GM23248 (cell line): Measurements from ENCODE around the gene SOX5. TPM values are rescaled to one million over a fixed set of nuclear protein-coding genes. Genes with fewer than 3 reads are reported as not detected.

Experiments
- DNase-seq: peaks from one replicate; pipeline ENCODE4 v3.0.0-alpha.2; 2015
- H2AFZ ChIP-seq: fragments of 200-600 bp; sonication (generic); 2 replicates; pipeline ENCODE4 v1.6.1; 2016; ENCODE audit warnings: antibody characterized with exemption
- H3F3A ChIP-seq: fragments of 200-600 bp; sonication (generic); 2 replicates; pipeline ENCODE4 v1.6.1; 2016; ENCODE audit warnings: mild to moderate bottlenecking, antibody characterized with exemption, mixed run types; ENCODE audit not compliant: insufficient read depth
- H3K27ac ChIP-seq: fragments of 200-600 bp; sonication (generic); 2 replicates; pipeline ENCODE4 v1.5.1; 2016; ENCODE audit warnings: mild to moderate bottlenecking
- H3K27me3 ChIP-seq: fragments of 200-600 bp; sonication (generic); replicated peaks from 2 replicates; pipeline ENCODE4 v1.6.1; 2016; ENCODE audit warnings: mild to moderate bottlenecking; ENCODE audit not compliant: insufficient read depth
- H3K36me3 ChIP-seq: fragments of 200-600 bp; sonication (generic); 2 replicates; pipeline ENCODE4 v1.6.1; 2016; ENCODE audit warnings: low read depth, mild to moderate bottlenecking
- H3K4me1 ChIP-seq: fragments of 200-600 bp; sonication (generic); 2 replicates; pipeline ENCODE4 v1.6.1; 2016; ENCODE audit warnings: mild to moderate bottlenecking; ENCODE audit not compliant: insufficient read depth
- H3K4me2 ChIP-seq: fragments of 200-600 bp; sonication (generic); one replicate; pipeline ENCODE4 v1.6.1; 2016; ENCODE audit warnings: mild to moderate bottlenecking; ENCODE audit not compliant: unreplicated experiment
- H3K4me3 ChIP-seq: fragments of 200-600 bp; sonication (generic); 2 replicates; pipeline ENCODE4 v1.5.1; 2016; ENCODE audit warnings: mild to moderate bottlenecking
- H3K79me2 ChIP-seq: fragments of 200-600 bp; sonication (generic); 2 replicates; pipeline ENCODE4 v1.6.1; 2016; ENCODE audit warnings: mild to moderate bottlenecking; ENCODE audit not compliant: insufficient read depth
- H3K9ac ChIP-seq: fragments of 200-600 bp; sonication (generic); 2 replicates; pipeline ENCODE4 v1.6.1; 2016; ENCODE audit warnings: mild to moderate bottlenecking
- H3K9me2 ChIP-seq: fragments of 200-600 bp; sonication (generic); 2 replicates; pipeline ENCODE4 v1.6.1; 2016; ENCODE audit warnings: mixed run types, mild to moderate bottlenecking, moderate library complexity; ENCODE audit not compliant: insufficient read depth
- H3K9me3 ChIP-seq: fragments of 200-600 bp; sonication (generic); one replicate; pipeline ENCODE4 v1.6.1; 2017; ENCODE audit warnings: low read depth
- H4K20me1 ChIP-seq: fragments of 200-600 bp; sonication (generic); 2 replicates; pipeline ENCODE4 v1.6.0; 2016; ENCODE audit not compliant: insufficient read depth
- EZH2 ChIP-seq: fragments of 200-600 bp; sonication (generic); IDR thresholded peaks from 2 replicates; pipeline ENCODE4 v1.6.1; 2018; ENCODE audit warnings: antibody characterized with exemption, mild to moderate bottlenecking; ENCODE audit not compliant: insufficient read depth, poor library complexity, severe bottlenecking
- EZH2phosphoT487 ChIP-seq: fragments of 200-600 bp; sonication (generic); IDR thresholded peaks from 2 replicates; pipeline ENCODE4 v1.6.1; 2018; ENCODE audit warnings: antibody characterized with exemption, moderate library complexity, mild to moderate bottlenecking, low read depth; ENCODE audit not compliant: insufficient read depth
- WGBS, 2 experiments: methylation state at CpG; one replicate each; pipeline ENCODE4 v1.1.6; 2015 to 2017; ENCODE audit warnings: low lambda C conversion rate in 2 of 2, low coverage in 1 of 2; ENCODE audit errors: missing lambda C conversion rate in 2 of 2; 5-methylcytosine and 5-hydroxymethylcytosine counted together
- in situ Hi-C: fragments of 300-500 bp; cut with MboI; formaldehyde crosslinking; loops from 2 replicates; pipeline ENCODE4 v1.15.0; 2020
- polyA plus RNA-seq: library from polyadenylated mRNA; unstranded; fragments of >200 nt; fragmentation: Nextera tagmentation; extraction: Ambion mirVana; gene quantifications from 2 replicates; pipeline ENCODE4 v1.2.1, GENCODE V29; 2016
- total RNA-seq: library from RNA; depleted of rRNA; stranded (reverse); fragments of >200 nt; shearing (Covaris generic); gene quantifications from 2 replicates; pipeline ENCODE4 v1.2.3, GENCODE V29; 2014

SOX5 gene
- total and polyA plus RNA-seq, 2 experiments from 2014 or later, result not detected

GRCh38 chr12:23891115-23891514, 58.4 kb downstream of the SOX5 start:
- 20 to 22% methylated on average over 3 of the region's 3 CpGs for WGBS, 2 experiments
- Histone ChIP-seq H4K20me1 (no peaks in the 10 kb centered on the region), H3K27ac (no peak overlapping the region), H3K79me2 (no peaks in the 10 kb centered on the region), H3K9ac (no peak overlapping the region), H3K9me3 (no peaks in the 10 kb centered on the region), H3K36me3 (no peaks in the 10 kb centered on the region), H3K27me3 (no peaks in the 10 kb centered on the region), H3K4me3 (no peak overlapping the region), H3F3A (no peaks in the 10 kb centered on the region), H3K4me1 (no peaks in the 10 kb centered on the region), H2AFZ (no peak overlapping the region), H3K9me2 (no peaks in the 10 kb centered on the region), H3K4me2 (no peak overlapping the region)
- in situ Hi-C loops, result no loop called here
- TF ChIP-seq EZH2phosphoT487 (no peak), EZH2 (no peak)
- no peak for DNase-seq

- no peak overlapping the region for H3K4me3 ChIP-seq
- in situ Hi-C loops, result no loop called here
- no peaks in the 10 kb centered on the region for H3K9me2 ChIP-seq
- no peak overlapping the region for H3K4me2 ChIP-seq
- H4K20me1 ChIP-seq, result no peaks in the 10 kb centered on the region
- H3K9me3 ChIP-seq, result no peaks in the 10 kb centered on the region
- TF ChIP-seq EZH2 (no peak), EZH2phosphoT487 (no peak)
- no peaks in the 10 kb centered on the region for H3K27me3 ChIP-seq
- no peak overlapping the region for H2AFZ ChIP-seq
- no peaks in the 10 kb centered on the region for H3F3A ChIP-seq
- no peaks in the 10 kb centered on the region for H3K79me2 ChIP-seq
- no peaks in the 10 kb centered on the region for H3K4me1 ChIP-seq
- DNase-seq, result no peak
- no peak overlapping the region for H3K9ac ChIP-seq
- no peak overlapping the region for H3K27ac ChIP-seq
- 64 to 70% methylated on average over 4 of the region's 4 CpGs for WGBS, 2 experiments
- H3K36me3 ChIP-seq, result no peaks in the 10 kb centered on the region
Measured at GRCh38 chr12:23889069-23889440, 60.4 kb downstream of the SOX5 start.

GRCh38 chr12:23888396-23889068, 60.9 kb downstream of the SOX5 start:
- WGBS, 2 experiments, result 16 to 19% methylated on average over 5 of the region's 5 CpGs
- no peaks in the 10 kb centered on the region for H3K9me3 ChIP-seq
- H3K27me3 ChIP-seq, result no peaks in the 10 kb centered on the region
- no peaks in the 10 kb centered on the region for H3K4me1 ChIP-seq
- TF ChIP-seq EZH2 (no peak), EZH2phosphoT487 (no peak)
- H3K9ac ChIP-seq, result no peak overlapping the region
- no peak overlapping the region for H3K27ac ChIP-seq
- H3K4me2 ChIP-seq, result no peak overlapping the region
- no peak overlapping the region for H3K4me3 ChIP-seq
- in situ Hi-C loops, result no loop called here
- no peaks in the 10 kb centered on the region for H3K79me2 ChIP-seq
- H4K20me1 ChIP-seq, result no peaks in the 10 kb centered on the region
- no peak overlapping the region for H2AFZ ChIP-seq
- H3F3A ChIP-seq, result no peaks in the 10 kb centered on the region
- no peaks in the 10 kb centered on the region for H3K9me2 ChIP-seq
- H3K36me3 ChIP-seq, result no peaks in the 10 kb centered on the region
- DNase-seq, result no peak

- 44 to 49% methylated on average over 3 of the region's 3 CpGs for WGBS, 2 experiments
- no peaks in the 10 kb centered on the region for H3K36me3 ChIP-seq
- no peak for TF ChIP-seq EZH2
- no peak for TF ChIP-seq EZH2phosphoT487
- no peaks in the 10 kb centered on the region for H3K9me2 ChIP-seq
- no peaks in the 10 kb centered on the region for H3F3A ChIP-seq
- no peaks in the 10 kb centered on the region for H3K79me2 ChIP-seq
- H3K9me3 ChIP-seq, result no peaks in the 10 kb centered on the region
- in situ Hi-C loops, result no loop called here
- H3K27me3 ChIP-seq, result no peaks in the 10 kb centered on the region
- H3K4me3 ChIP-seq, result no peak overlapping the region
- no peak overlapping the region for H3K4me2 ChIP-seq
- H3K9ac ChIP-seq, result no peak overlapping the region
- no peaks in the 10 kb centered on the region for H3K4me1 ChIP-seq
- DNase-seq, result no peak
- no peaks in the 10 kb centered on the region for H4K20me1 ChIP-seq
- no peak overlapping the region for H2AFZ ChIP-seq
- H3K27ac ChIP-seq, result no peak overlapping the region
Measured at GRCh38 chr12:23887055-23887835, 62.2 kb downstream of the SOX5 start.

- H3K27ac ChIP-seq, result no peak overlapping the region
- 39% methylated on average over 2 of the region's 2 CpGs for WGBS, 2 experiments
- no peak overlapping the region for H3K9ac ChIP-seq
- TF ChIP-seq EZH2phosphoT487, result no peak
- no peak for TF ChIP-seq EZH2
- H3F3A ChIP-seq, result no peaks in the 10 kb centered on the region
- H4K20me1 ChIP-seq, result no peaks in the 10 kb centered on the region
- H3K4me2 ChIP-seq, result no peak overlapping the region
- no peaks in the 10 kb centered on the region for H3K4me1 ChIP-seq
- no peaks in the 10 kb centered on the region for H3K36me3 ChIP-seq
- in situ Hi-C loops, result no loop called here
- no peaks in the 10 kb centered on the region for H3K79me2 ChIP-seq
- no peak overlapping the region for H3K4me3 ChIP-seq
- H3K27me3 ChIP-seq, result no peaks in the 10 kb centered on the region
- H2AFZ ChIP-seq, result no peak overlapping the region
- no peak for DNase-seq
- H3K9me2 ChIP-seq, result no peaks in the 10 kb centered on the region
- no peaks in the 10 kb centered on the region for H3K9me3 ChIP-seq
Measured at GRCh38 chr12:23885394-23885793, 64.1 kb downstream of the SOX5 start.
